MCF 10A (cell line): ENCODE data around the gene CAMTA1. TPM values are rescaled to one million over a fixed set of nuclear protein-coding genes. Genes with fewer than 3 reads are reported as not detected.

Source experiments
- BruUV-seq: library from RNA; stranded (reverse); fragments of 400-500 nt; replicated peaks from 2 replicates; lab custom pipeline; 2021; lab: Mats Ljungman, UMichigan
- CTCF ChIA-PET: fragments of 300-600 bp; sonication (Branson Sonifier 250); formaldehyde crosslinking; extraction: SDS; loops from one replicate; lab custom pipeline; 2021; ENCODE audit warnings: antibody characterized with exemption, inconsistent platforms; lab: Yijun Ruan, JAX
- POLR2A ChIA-PET: fragments of 300-600, 350-650 bp; sonication (Branson Sonifier 250); formaldehyde crosslinking; extraction: SDS; loops from one replicate; lab custom pipeline; 2020; ENCODE audit warnings: antibody characterized with exemption, inconsistent platforms; lab: Yijun Ruan, JAX
- DNase-seq: peaks from one replicate; pipeline ENCODE4 v3.0.0-alpha.2; 2018; ENCODE audit not compliant: unreplicated experiment
- H3K27ac Mint-ChIP-seq: one replicate; pipeline ENCODE4 v1.8.0; 2022; ENCODE audit warnings: mild to moderate bottlenecking, low read depth, mixed read lengths; ENCODE audit not compliant: unreplicated experiment
- H3K27me3 Mint-ChIP-seq: one replicate; pipeline ENCODE4 v1.8.0; 2022; ENCODE audit warnings: mixed read lengths; ENCODE audit not compliant: insufficient read depth, unreplicated experiment
- H3K36me3 Mint-ChIP-seq: one replicate; pipeline ENCODE4 v1.8.0; 2022; ENCODE audit warnings: mild to moderate bottlenecking, moderate library complexity, mixed read lengths; ENCODE audit not compliant: insufficient read depth, unreplicated experiment
- H3K4me1 Mint-ChIP-seq: one replicate; pipeline ENCODE4 v1.8.0; 2022; ENCODE audit warnings: mixed read lengths; ENCODE audit not compliant: insufficient read depth, unreplicated experiment
- H3K4me3 Mint-ChIP-seq: one replicate; pipeline ENCODE4 v1.8.0; 2022; ENCODE audit warnings: mild to moderate bottlenecking, moderate library complexity, mixed read lengths; ENCODE audit not compliant: unreplicated experiment
- H3K9me3 Mint-ChIP-seq: one replicate; pipeline ENCODE4 v1.8.0; 2022; ENCODE audit warnings: mixed read lengths; ENCODE audit not compliant: unreplicated experiment
- intact Hi-C: fragments of 100-400 bp; cut with micrococcal nuclease; formaldehyde crosslinking; loops from 2 replicates; pipeline ENCODE4 v1.14.1; 2022
- total RNA-seq: library from RNA; stranded (reverse); gene quantifications from 2 replicates; pipeline ENCODE4 v1.2.3, GENCODE V29; 2022
- TF ChIP-seq, protein P1 (sequence below): fragments of 200-600 bp; IDR thresholded peaks from one replicate; pipeline ENCODE4 v1.8.0; 2022; ENCODE audit warnings: antibody characterized with exemption, mild to moderate bottlenecking; ENCODE audit not compliant: unreplicated experiment

CAMTA1 gene
- total RNA-seq, 1 experiment from 2014 or later = 74.1 TPM

DNA sequence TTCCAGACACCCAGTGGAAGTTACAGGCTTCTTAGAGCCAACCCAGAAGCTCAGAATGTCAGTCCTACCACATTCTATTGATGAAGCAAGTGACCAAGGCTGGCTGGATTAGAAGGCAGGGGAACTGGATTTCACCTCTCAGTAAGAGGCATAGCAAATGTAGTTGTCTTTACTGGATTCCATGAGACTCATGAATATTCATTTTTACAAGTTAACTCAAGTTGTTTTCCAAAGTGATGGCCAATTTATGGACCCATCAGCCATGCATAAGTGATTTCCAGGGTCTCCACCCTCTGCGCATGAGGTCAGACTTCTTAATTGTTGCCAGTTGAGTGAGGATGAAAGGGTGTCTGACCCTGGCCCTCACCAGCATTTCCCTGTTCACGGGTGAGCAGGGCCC, 559.0 kb downstream of the CAMTA1 start:
- Mint-ChIP-seq H3K9me3 (no peaks in the 10 kb centered on the region), H3K36me3 (no peaks in the 10 kb centered on the region), H3K27ac (no peak overlapping the region), H3K27me3 (no peaks in the 10 kb centered on the region), H3K4me3 (no peak overlapping the region), H3K4me1 (no peaks in the 10 kb centered on the region)
- DNase-seq = no peak
- intact Hi-C loops = no loop called here
- ChIA-PET CTCF (no interaction called here), POLR2A (no interaction called here)
- BruUV-seq = no TSS peak
- TF ChIP-seq, protein P1, sequence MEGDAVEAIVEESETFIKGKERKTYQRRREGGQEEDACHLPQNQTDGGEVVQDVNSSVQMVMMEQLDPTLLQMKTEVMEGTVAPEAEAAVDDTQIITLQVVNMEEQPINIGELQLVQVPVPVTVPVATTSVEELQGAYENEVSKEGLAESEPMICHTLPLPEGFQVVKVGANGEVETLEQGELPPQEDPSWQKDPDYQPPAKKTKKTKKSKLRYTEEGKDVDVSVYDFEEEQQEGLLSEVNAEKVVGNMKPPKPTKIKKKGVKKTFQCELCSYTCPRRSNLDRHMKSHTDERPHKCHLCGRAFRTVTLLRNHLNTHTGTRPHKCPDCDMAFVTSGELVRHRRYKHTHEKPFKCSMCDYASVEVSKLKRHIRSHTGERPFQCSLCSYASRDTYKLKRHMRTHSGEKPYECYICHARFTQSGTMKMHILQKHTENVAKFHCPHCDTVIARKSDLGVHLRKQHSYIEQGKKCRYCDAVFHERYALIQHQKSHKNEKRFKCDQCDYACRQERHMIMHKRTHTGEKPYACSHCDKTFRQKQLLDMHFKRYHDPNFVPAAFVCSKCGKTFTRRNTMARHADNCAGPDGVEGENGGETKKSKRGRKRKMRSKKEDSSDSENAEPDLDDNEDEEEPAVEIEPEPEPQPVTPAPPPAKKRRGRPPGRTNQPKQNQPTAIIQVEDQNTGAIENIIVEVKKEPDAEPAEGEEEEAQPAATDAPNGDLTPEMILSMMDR = no peak

DNA sequence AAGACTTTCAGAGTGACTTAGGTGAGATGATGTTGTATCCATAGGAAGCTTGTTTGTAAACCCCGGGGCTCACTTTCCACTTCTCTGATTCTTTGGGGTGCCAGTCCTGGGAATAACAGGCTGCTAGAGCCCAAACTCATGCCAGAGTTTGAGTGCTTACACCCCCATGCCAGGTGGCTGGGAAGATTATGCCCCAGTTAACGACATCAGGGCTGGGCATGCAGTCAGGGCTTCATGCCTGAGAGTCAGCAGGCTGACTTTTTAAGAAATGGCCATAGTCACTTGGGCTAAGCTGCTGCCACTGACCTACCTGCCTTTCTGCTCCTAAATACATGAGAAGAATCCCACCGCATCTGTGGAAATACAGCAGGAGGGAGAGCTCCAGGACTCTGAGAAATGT, 560.3 kb downstream of the CAMTA1 start:
- CTCF ChIA-PET = interaction anchor here (1.0 to 1.2 kb wide), 2 partner anchors 11 to 14 kb away, joined by 3 to 5 read pairs; no protein-coding TSS in a partner anchor
- DNase-seq = no peak
- Mint-ChIP-seq H3K4me1 (no peaks in the 10 kb centered on the region), H3K9me3 (no peaks in the 10 kb centered on the region), H3K36me3 (no peaks in the 10 kb centered on the region), H3K27ac (no peak overlapping the region), H3K27me3 (no peaks in the 10 kb centered on the region), H3K4me3 (no peak overlapping the region)
- BruUV-seq = no TSS peak
- intact Hi-C loops = no loop called here
- POLR2A ChIA-PET = no interaction called here
- TF ChIP-seq, protein P1 = no peak

DNA sequence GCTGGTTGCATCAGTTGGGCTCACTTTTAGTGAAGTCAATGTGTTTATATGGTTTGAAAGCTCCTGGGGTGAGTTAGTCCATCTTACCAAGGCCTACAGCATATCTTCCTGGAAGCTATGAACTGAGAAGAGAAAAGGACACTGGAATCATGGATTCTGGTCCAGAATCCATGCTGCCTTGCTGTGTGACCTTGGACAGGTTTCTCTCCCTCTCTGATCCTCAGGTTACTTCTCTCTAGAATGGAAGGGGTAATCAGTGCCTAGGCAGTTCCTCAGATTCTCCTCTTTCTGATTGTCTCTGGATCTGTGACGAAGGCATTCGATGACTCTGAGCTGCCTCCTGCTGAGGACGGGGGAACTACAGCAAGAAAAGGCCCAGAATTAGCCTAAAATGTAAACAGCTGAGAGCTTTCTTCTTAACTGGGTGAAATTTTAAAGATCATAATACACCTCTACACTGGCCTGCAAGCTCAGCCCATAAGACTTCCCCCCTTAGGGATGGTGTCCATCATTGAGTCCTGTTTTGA, 560.9 kb downstream of the CAMTA1 start:
- Mint-ChIP-seq H3K9me3 (no peaks in the 10 kb centered on the region), H3K36me3 (no peaks in the 10 kb centered on the region), H3K4me3 (no peak overlapping the region), H3K27me3 (no peaks in the 10 kb centered on the region), H3K4me1 (no peaks in the 10 kb centered on the region), H3K27ac (no peak overlapping the region)
- no TSS peak for BruUV-seq
- TF ChIP-seq, protein P1 = no peak
- POLR2A ChIA-PET = interaction anchor here (0.6 kb wide), 1 partner anchor 640 kb away, joined by 3 read pairs; no protein-coding TSS in a partner anchor
- intact Hi-C loops = no loop called here
- no peak for DNase-seq
- CTCF ChIA-PET = interaction anchor here (0.6 to 1.2 kb wide), 2 partner anchors 11 to 182 kb away, joined by 3 read pairs; no protein-coding TSS in a partner anchor

DNA sequence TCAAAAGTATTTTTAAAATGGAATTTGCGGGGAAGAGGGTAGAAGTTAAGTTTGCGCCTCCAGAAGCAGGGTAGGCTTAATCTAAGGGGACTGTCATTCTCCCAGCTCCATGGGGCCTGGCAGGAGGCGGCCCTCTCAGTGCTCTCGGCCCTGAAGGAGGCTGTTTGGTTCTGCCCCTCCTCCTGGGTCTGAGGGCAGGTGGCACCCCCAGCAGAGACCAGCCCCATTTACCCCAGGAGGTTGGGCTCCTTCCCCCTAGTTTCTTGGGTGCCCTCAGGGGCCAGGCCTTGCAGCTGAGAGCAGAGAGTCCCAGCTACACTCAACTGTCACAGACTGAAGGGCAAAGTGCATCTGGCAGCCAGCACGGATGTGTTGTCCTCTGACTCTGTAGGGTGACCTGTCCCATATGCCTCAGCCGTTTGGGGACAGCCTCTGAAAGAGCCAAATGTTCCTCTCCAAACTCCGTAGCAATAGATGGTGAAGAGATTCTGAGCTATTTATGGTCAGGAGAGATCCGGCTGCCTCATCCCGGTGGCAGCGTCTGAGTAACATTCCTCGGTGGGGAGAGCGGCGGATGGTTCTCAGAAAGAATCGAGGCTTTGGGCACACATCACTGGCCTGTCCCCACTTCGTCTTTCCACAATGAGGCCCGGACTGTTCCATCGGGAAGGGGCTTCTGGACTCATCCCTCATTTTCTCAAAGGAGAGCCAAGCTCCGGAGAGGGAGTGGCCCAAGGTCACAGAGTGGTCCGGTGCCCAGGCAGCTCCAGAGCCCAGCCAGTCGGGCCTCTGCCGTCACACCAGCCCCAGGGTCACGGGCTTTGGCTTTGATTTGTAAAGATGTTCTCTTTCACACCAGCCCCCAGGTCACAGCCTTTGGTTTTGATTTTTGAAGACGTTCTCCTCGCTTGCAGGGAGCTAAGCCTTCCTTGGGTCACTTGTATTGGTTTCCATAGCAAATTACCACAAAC, 561.6 kb downstream of the CAMTA1 start:
- no peaks in the 10 kb centered on the region for H3K4me1 Mint-ChIP-seq
- H3K36me3 Mint-ChIP-seq = no peaks in the 10 kb centered on the region
- ChIA-PET CTCF (interaction anchor here (0.6 kb wide), 1 partner anchor 181 kb away, joined by 3 read pairs; no protein-coding TSS in a partner anchor), POLR2A (interaction anchor here (0.6 to 0.7 kb wide), 2 partner anchors 169 to 639 kb away, joined by 3 read pairs; no protein-coding TSS in a partner anchor)
- intact Hi-C loops = no loop called here
- no peaks in the 10 kb centered on the region for H3K27me3 Mint-ChIP-seq
- TF ChIP-seq, protein P1 = no peak
- BruUV-seq = no TSS peak
- H3K4me3 Mint-ChIP-seq = no peak overlapping the region
- no peak overlapping the region for H3K27ac Mint-ChIP-seq
- no peaks in the 10 kb centered on the region for H3K9me3 Mint-ChIP-seq
- no peak for DNase-seq
